ENCODE data around the gene CUEDC2. TPM values are rescaled to one million over a fixed set of nuclear protein-coding genes. Genes with fewer than 3 reads are reported as not detected.
A peak's percentile ranks its signal among the peaks of the same experiment; 100 is the strongest.

Gene CUEDC2
- total and polyA plus RNA-seq, 2 experiments from 2014 or later: 45.4 to 79.9 TPM

DNA sequence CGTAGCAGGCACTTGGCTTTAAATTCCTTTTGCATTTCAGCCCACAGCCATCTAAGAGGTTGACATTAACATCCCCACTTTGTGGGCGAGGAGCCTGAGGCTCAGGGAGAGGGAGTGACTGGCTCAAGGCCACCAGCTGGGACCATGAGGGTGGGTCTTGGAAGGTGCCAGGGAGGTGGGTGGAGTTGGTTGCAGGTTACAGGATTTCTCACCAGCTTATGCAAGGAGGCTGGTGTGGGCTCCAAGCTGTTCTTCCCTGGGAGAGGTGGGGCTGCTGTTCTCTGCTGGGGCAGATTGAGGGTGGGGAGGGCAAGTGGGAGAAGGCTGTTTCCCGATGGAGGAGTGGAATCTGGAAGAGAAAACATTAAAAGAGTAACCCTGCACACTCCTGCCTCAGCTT lies 33.1 kb upstream of the CUEDC2 start:
- TF ChIP-seq EZH2phosphoT487 (IDR thresholded peaks at IDR 0.05; ENCODE audit: low read depth, severe bottlenecking, unreplicated experiment) (no peak), EZH2 (IDR thresholded peaks at IDR 0.05; ENCODE audit: borderline replicate concordance) (no peak)
- TF ChIP-seq, protein P1, sequence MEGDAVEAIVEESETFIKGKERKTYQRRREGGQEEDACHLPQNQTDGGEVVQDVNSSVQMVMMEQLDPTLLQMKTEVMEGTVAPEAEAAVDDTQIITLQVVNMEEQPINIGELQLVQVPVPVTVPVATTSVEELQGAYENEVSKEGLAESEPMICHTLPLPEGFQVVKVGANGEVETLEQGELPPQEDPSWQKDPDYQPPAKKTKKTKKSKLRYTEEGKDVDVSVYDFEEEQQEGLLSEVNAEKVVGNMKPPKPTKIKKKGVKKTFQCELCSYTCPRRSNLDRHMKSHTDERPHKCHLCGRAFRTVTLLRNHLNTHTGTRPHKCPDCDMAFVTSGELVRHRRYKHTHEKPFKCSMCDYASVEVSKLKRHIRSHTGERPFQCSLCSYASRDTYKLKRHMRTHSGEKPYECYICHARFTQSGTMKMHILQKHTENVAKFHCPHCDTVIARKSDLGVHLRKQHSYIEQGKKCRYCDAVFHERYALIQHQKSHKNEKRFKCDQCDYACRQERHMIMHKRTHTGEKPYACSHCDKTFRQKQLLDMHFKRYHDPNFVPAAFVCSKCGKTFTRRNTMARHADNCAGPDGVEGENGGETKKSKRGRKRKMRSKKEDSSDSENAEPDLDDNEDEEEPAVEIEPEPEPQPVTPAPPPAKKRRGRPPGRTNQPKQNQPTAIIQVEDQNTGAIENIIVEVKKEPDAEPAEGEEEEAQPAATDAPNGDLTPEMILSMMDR (IDR thresholded peaks at IDR 0.05; ENCODE audit: poor library complexity): no peak
- no peak for DNase-seq (ENCODE audit: low spot score)
- no peak overlapping the region for H2AFZ ChIP-seq
- H3K9me2 ChIP-seq (replicated peaks; ENCODE audit: insufficient read depth): no peaks in the 10 kb centered on the region
- no peaks in the 10 kb centered on the region for H4K20me1 ChIP-seq (ENCODE audit: insufficient read depth, poor library complexity, severe bottlenecking)
- peaks cover 7% of the 10 kb centered on the region for H3K79me2 ChIP-seq
- no peaks in the 10 kb centered on the region for H3K36me3 ChIP-seq (replicated peaks; ENCODE audit: insufficient read depth, low read depth)
- no peaks in the 10 kb centered on the region for H3K27me3 ChIP-seq
- no peak overlapping the region for H3K4me3 ChIP-seq
- no peak overlapping the region for H3K27ac ChIP-seq
- no peak overlapping the region for H3K4me2 ChIP-seq
- no peaks in the 10 kb centered on the region for H3K9me3 ChIP-seq (ENCODE audit: low read depth)
- H3K4me1 ChIP-seq (ENCODE audit: insufficient read depth): peaks cover 15% of the 10 kb centered on the region
- WGBS (ENCODE audit: low lambda C conversion rate, missing lambda C conversion rate): 65% methylated on average over 3 of the region's 3 CpGs

- peaks cover 15% of the 10 kb centered on the region for H3K4me1 ChIP-seq (ENCODE audit: insufficient read depth)
- peaks cover 7% of the 10 kb centered on the region for H3K79me2 ChIP-seq
- DNase-seq (ENCODE audit: low spot score): no peak
- TF ChIP-seq, protein P1 (IDR thresholded peaks at IDR 0.05; ENCODE audit: poor library complexity): no peak
- TF ChIP-seq EZH2 (IDR thresholded peaks at IDR 0.05; ENCODE audit: borderline replicate concordance) (no peak), EZH2phosphoT487 (IDR thresholded peaks at IDR 0.05; ENCODE audit: low read depth, severe bottlenecking, unreplicated experiment) (no peak)
- H3K36me3 ChIP-seq (replicated peaks; ENCODE audit: insufficient read depth, low read depth): no peaks in the 10 kb centered on the region
- no peak overlapping the region for H3K4me3 ChIP-seq
- H3K27ac ChIP-seq: no peak overlapping the region
- H4K20me1 ChIP-seq (ENCODE audit: insufficient read depth, poor library complexity, severe bottlenecking): no peaks in the 10 kb centered on the region
- no peaks in the 10 kb centered on the region for H3K9me3 ChIP-seq (ENCODE audit: low read depth)
- H3K9me2 ChIP-seq (replicated peaks; ENCODE audit: insufficient read depth): no peaks in the 10 kb centered on the region
- H3K27me3 ChIP-seq: no peaks in the 10 kb centered on the region
- H3K4me2 ChIP-seq: peak overlapping the region; percentile 96
- 75% methylated on average over 10 of the region's 10 CpGs for WGBS (ENCODE audit: low lambda C conversion rate, missing lambda C conversion rate)
- no peak overlapping the region for H2AFZ ChIP-seq
These were observed 31.6 kb upstream of the CUEDC2 start for GRCh38 chr10:102463983-102464382.

GRCh38 chr10:102462512-102463054 lies 30.2 kb upstream of the CUEDC2 start:
- peaks cover 20% of the 10 kb centered on the region for H3K4me1 ChIP-seq (ENCODE audit: insufficient read depth)
- TF ChIP-seq, protein P1 (IDR thresholded peaks at IDR 0.05; ENCODE audit: poor library complexity): no peak
- TF ChIP-seq EZH2phosphoT487 (IDR thresholded peaks at IDR 0.05; ENCODE audit: low read depth, severe bottlenecking, unreplicated experiment): no peak
- no peak for TF ChIP-seq EZH2 (IDR thresholded peaks at IDR 0.05; ENCODE audit: borderline replicate concordance)
- no peaks in the 10 kb centered on the region for H3K9me2 ChIP-seq (replicated peaks; ENCODE audit: insufficient read depth)
- 74% methylated on average over 6 of the region's 6 CpGs for WGBS (ENCODE audit: low lambda C conversion rate, missing lambda C conversion rate)
- H3K27me3 ChIP-seq: no peaks in the 10 kb centered on the region
- H3K79me2 ChIP-seq: peaks cover 7% of the 10 kb centered on the region
- peak overlapping the region; percentile 96 for H3K4me2 ChIP-seq
- H3K4me3 ChIP-seq: no peak overlapping the region
- H3K27ac ChIP-seq: peak overlapping the region; percentile 24
- DNase-seq (ENCODE audit: low spot score): no peak
- H3K36me3 ChIP-seq (replicated peaks; ENCODE audit: insufficient read depth, low read depth): no peaks in the 10 kb centered on the region
- H2AFZ ChIP-seq: no peak overlapping the region
- H4K20me1 ChIP-seq (ENCODE audit: insufficient read depth, poor library complexity, severe bottlenecking): no peaks in the 10 kb centered on the region
- no peaks in the 10 kb centered on the region for H3K9me3 ChIP-seq (ENCODE audit: low read depth)

All from hepatocyte (in vitro differentiated cells).